ENCODE data around the gene AKR7A2. TPM values are rescaled to one million over a fixed set of nuclear protein-coding genes. Genes with fewer than 3 reads are reported as not detected.

AKR7A2 gene
- total RNA-seq, 1 experiment from 2014 or later = 86.6 TPM

- Histone ChIP-seq H3K27ac (ENCODE audit: low read length) (no peak overlapping the region), H3K4me1 (ENCODE audit: control insufficient read depth, insufficient read depth, low read length) (peaks cover 3% of the 10 kb centered on the region; the same call in 1 of the 2 replicates), H3K27me3 (ENCODE audit: control insufficient read depth, insufficient read depth, low read length) (no peaks in the 10 kb centered on the region), H3K9me3 (ENCODE audit: control insufficient read depth, insufficient read depth, low read depth, low read length) (no peaks in the 10 kb centered on the region), H3K36me3 (ENCODE audit: control insufficient read depth, insufficient read depth, low read length) (no peaks in the 10 kb centered on the region), H3K4me3 (ENCODE audit: low read depth in 2 of 2, low read length in 2 of 2) (no peak overlapping the region)
- BruUV-seq (replicated peaks) = no TSS peak
- no peak for ATAC-seq
- POLR2A ChIA-PET = no interaction called here
- intact Hi-C loops (cut with micrococcal nuclease; ENCODE audit: unreplicated experiment) = no loop called here
- DNase-seq (ENCODE audit: low read depth, low spot score) = no peak
- in situ Hi-C loops (cut with HindIII; ENCODE audit: low pct_unique_long_range_greater_than_20kb, low sequenced_read_pairs) = no loop called here
- CTCF ChIA-PET = no interaction called here
- TF ChIP-seq REST (IDR thresholded peaks at IDR 0.05; ENCODE audit: insufficient read depth in 1 of 2, low read depth in 2 of 2, low read length in 1 of 2) = no peak
- TF ChIP-seq CTCF (IDR thresholded peaks at IDR 0.05) = no peak
- no peak for TF ChIP-seq SIN3A (IDR thresholded peaks at IDR 0.05; ENCODE audit: borderline replicate concordance, insufficient read depth, low read depth, low read length)
- TF ChIP-seq TCF7L2 (IDR thresholded peaks at IDR 0.05; ENCODE audit: low read depth, low read length) = no peak
- TF ChIP-seq POLR2AphosphoS5 (IDR thresholded peaks at IDR 0.05; ENCODE audit: low read depth, low read length) = no peak
Measured at GRCh38 chr1:19360432-19360831, 48.5 kb upstream of the AKR7A2 start.

GRCh38 chr1:19360016-19360415 is 48.1 kb upstream of the AKR7A2 start:
- Histone ChIP-seq H3K4me3 (ENCODE audit: low read depth in 2 of 2, low read length in 2 of 2) (no peak overlapping the region), H3K4me1 (ENCODE audit: control insufficient read depth, insufficient read depth, low read length) (peaks cover 3% of the 10 kb centered on the region; the same call in 1 of the 2 replicates), H3K9me3 (ENCODE audit: control insufficient read depth, insufficient read depth, low read depth, low read length) (no peaks in the 10 kb centered on the region), H3K27me3 (ENCODE audit: control insufficient read depth, insufficient read depth, low read length) (no peaks in the 10 kb centered on the region), H3K27ac (ENCODE audit: low read length) (no peak overlapping the region), H3K36me3 (ENCODE audit: control insufficient read depth, insufficient read depth, low read length) (no peaks in the 10 kb centered on the region)
- no TSS peak for BruUV-seq (replicated peaks)
- DNase-seq (ENCODE audit: low read depth, low spot score) (no peak), ATAC-seq (peak; percentile 33; the same call in 1 of the 2 replicates)
- intact Hi-C loops (cut with micrococcal nuclease; ENCODE audit: unreplicated experiment) = no loop called here
- TF ChIP-seq POLR2AphosphoS5 (IDR thresholded peaks at IDR 0.05; ENCODE audit: low read depth, low read length) = no peak
- no peak for TF ChIP-seq TCF7L2 (IDR thresholded peaks at IDR 0.05; ENCODE audit: low read depth, low read length)
- no peak for TF ChIP-seq REST (IDR thresholded peaks at IDR 0.05; ENCODE audit: insufficient read depth in 1 of 2, low read depth in 2 of 2, low read length in 1 of 2)
- no peak for TF ChIP-seq SIN3A (IDR thresholded peaks at IDR 0.05; ENCODE audit: borderline replicate concordance, insufficient read depth, low read depth, low read length)
- TF ChIP-seq CTCF (IDR thresholded peaks at IDR 0.05) = no peak
- CTCF ChIA-PET = no interaction called here
- POLR2A ChIA-PET = no interaction called here
- in situ Hi-C loops (cut with HindIII; ENCODE audit: low pct_unique_long_range_greater_than_20kb, low sequenced_read_pairs) = no loop called here

Measured in Panc1 (cell line).